ENCODE data around the gene ANKZF1.

Gene ANKZF1

GRCh38 chr2:219207134-219207883 lies 22.3 kb upstream of the ANKZF1 start:
- DNase-seq (ENCODE audit: low read depth in 3 of 3): no peak

- no peak for DNase-seq (ENCODE audit: low read depth in 3 of 3)
These were observed 21.5 kb upstream of the ANKZF1 start for GRCh38 chr2:219207884-219208740.

GRCh38 chr2:219209236-219210195 lies 20.1 kb upstream of the ANKZF1 start:
- DNase-seq (ENCODE audit: low read depth in 3 of 3): no peak

- no peak for DNase-seq (ENCODE audit: low read depth in 3 of 3)
These were observed 19.3 kb upstream of the ANKZF1 start for GRCh38 chr2:219210196-219210885.

GRCh38 chr2:219210886-219211362 lies 18.7 kb upstream of the ANKZF1 start:
- DNase-seq (ENCODE audit: low read depth in 3 of 3): no peak

- no peak for DNase-seq (ENCODE audit: low read depth in 3 of 3)
These were observed 16.6 kb upstream of the ANKZF1 start for GRCh38 chr2:219213026-219213415.

- no peak for DNase-seq (ENCODE audit: low read depth in 3 of 3)
These were observed 16.0 kb upstream of the ANKZF1 start for GRCh38 chr2:219213486-219214071.

GRCh38 chr2:219214141-219214540 lies 15.5 kb upstream of the ANKZF1 start:
- DNase-seq (ENCODE audit: low read depth in 3 of 3): no peak

GRCh38 chr2:219214786-219215185 lies 14.8 kb upstream of the ANKZF1 start:
- DNase-seq (ENCODE audit: low read depth in 3 of 3): no peak

GRCh38 chr2:219215871-219216534 lies 13.6 kb upstream of the ANKZF1 start:
- no peak for DNase-seq (ENCODE audit: low read depth in 3 of 3)

- DNase-seq (ENCODE audit: low read depth in 3 of 3): no peak
These were observed 13.1 kb upstream of the ANKZF1 start for GRCh38 chr2:219216535-219216915.

- DNase-seq (ENCODE audit: low read depth in 3 of 3): no peak
These were observed 11.3 kb upstream of the ANKZF1 start for GRCh38 chr2:219218217-219218731.

GRCh38 chr2:219218732-219219701 lies 10.6 kb upstream of the ANKZF1 start, which contains the start of gene ABCB6:
Gene ABCB6 (minus strand): TSS chr2:219218958. CDS start chr2:219218673, 285 bp downstream.
- peak; percentile 83 to 92 (median 84) for DNase-seq (ENCODE audit: low read depth in 3 of 3)

GRCh38 chr2:219219784-219220532 lies 9.6 kb upstream of the ANKZF1 start:
- DNase-seq (ENCODE audit: low read depth in 3 of 3): no peak

- no peak for DNase-seq (ENCODE audit: low read depth in 3 of 3)
These were observed 8.8 kb upstream of the ANKZF1 start for GRCh38 chr2:219220652-219221402.

GRCh38 chr2:219221957-219222518 lies 7.6 kb upstream of the ANKZF1 start:
- DNase-seq (ENCODE audit: low read depth in 3 of 3): no peak
